Measurements from ENCODE around the gene BMF.

The BMF gene

DNA sequence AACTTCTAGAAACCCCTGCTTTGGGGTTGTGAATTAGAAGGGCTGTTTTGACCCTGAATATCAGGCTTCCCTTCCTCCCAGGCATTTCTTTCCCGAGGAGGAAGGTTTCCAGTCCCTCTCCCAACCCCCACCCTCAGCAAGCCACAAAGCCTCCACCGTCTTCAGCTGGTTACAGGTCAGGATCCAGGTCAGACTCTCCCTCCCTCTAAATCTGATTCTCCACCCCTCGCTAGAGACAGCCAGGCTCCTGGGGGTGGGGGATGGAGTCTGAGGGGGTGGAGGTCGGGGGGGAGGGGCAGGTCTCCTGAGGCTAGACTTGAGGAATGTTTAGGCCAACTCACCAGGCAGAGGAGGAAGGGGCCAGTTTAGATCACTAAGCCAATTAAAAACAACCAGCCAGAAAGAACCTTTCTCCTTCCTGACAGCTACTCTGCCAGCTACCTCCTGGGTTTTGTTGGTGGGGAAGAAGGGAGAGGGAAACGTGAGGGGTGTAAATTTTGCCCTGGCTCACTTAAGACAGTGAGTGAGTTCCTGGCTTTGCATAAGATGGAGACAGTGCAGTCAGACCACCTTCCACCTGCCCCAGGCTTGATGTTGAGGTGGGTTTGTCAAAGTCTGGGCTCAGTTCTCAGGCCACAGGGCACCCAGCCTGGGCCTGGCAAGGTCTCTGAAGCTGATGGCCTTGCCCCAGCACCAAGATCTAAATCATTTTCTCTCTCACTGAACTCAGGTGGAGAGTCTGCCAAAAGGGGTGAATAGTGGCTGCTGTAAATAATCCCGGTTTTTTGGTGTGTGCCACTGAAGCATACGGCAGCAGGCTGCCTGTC lies 19.5 kb downstream of the BMF start:
- Histone ChIP-seq H3K9ac (peak overlapping the region in 10 of 11 experiments; percentile 18 to 46 (median 31); a peak in 11 of 22 replicates), H3K9me3 (replicated peaks in 1 of 11) (no peaks in the 10 kb centered on the region), H3K4me1 (peaks cover 67 to 88% (median 80%) of the 10 kb centered on the region in 10 experiments), H3K27me3 (no peaks in the 10 kb centered on the region), H3K27ac (peak overlapping the region in 10 of 11 experiments; percentile 18 to 59 (median 35); a peak in 15 of 22 replicates), H3K36me3 (peaks cover 18 to 59% (median 39%) of the 10 kb centered on the region in 11 experiments; a peak in 21 of 22 replicates), H3K4me3 (no peak overlapping the region), H4K20me1 (peaks cover 0 to 41% (median 0%) of the 10 kb centered on the region in 11 experiments; a peak in 3 of 22 replicates), H3K4me2 (peak overlapping the region; percentile 51 to 98 (median 70))
- no peak for TF ChIP-seq Cebpa-rat (IDR thresholded peaks at IDR 0.05)

GRCh38 chr15:40087991-40088928 lies 20.4 kb downstream of the BMF start:
- H3K9ac ChIP-seq: peak overlapping the region in 10 of 11 experiments; percentile 18 to 44 (median 26); a peak in 8 of 22 replicates
- H3K4me3 ChIP-seq: no peak overlapping the region
- no peak for TF ChIP-seq Cebpa-rat (IDR thresholded peaks at IDR 0.05)
- H3K27ac ChIP-seq: peak overlapping the region in 10 of 11 experiments; percentile 18 to 59 (median 35); a peak in 14 of 22 replicates
- peaks cover 67 to 88% (median 80%) of the 10 kb centered on the region in 10 experiments for H3K4me1 ChIP-seq
- peaks cover 18 to 51% (median 38%) of the 10 kb centered on the region in 11 experiments; a peak in 21 of 22 replicates for H3K36me3 ChIP-seq
- peak overlapping the region; percentile 51 to 98 (median 67) for H3K4me2 ChIP-seq
- H3K9me3 ChIP-seq (replicated peaks in 1 of 11): no peaks in the 10 kb centered on the region
- H3K27me3 ChIP-seq: no peaks in the 10 kb centered on the region
- H4K20me1 ChIP-seq: peaks cover 0 to 33% (median 0%) of the 10 kb centered on the region in 11 experiments; a peak in 2 of 22 replicates

- Histone ChIP-seq H3K27me3 (no peaks in the 10 kb centered on the region), H3K9me3 (replicated peaks in 1 of 11) (no peaks in the 10 kb centered on the region), H3K9ac (no peak overlapping the region), H3K36me3 (peaks cover 18 to 42% (median 31%) of the 10 kb centered on the region in 11 experiments; a peak in 21 of 22 replicates), H3K4me3 (no peak overlapping the region), H3K4me1 (peaks cover 67 to 88% (median 80%) of the 10 kb centered on the region in 10 experiments), H4K20me1 (peaks cover 0 to 24% (median 0%) of the 10 kb centered on the region in 11 experiments; a peak in 2 of 22 replicates), H3K4me2 (peak overlapping the region in 2 of 11 experiments; percentile 56 to 76; a peak in 3 of 22 replicates), H3K27ac (peak overlapping the region in 2 of 11 experiments; percentile 8 to 19; a peak in 1 of 22 replicates)
- TF ChIP-seq Cebpa-rat (IDR thresholded peaks at IDR 0.05): no peak
These were observed 21.4 kb downstream of the BMF start for GRCh38 chr15:40087068-40087810.

DNA sequence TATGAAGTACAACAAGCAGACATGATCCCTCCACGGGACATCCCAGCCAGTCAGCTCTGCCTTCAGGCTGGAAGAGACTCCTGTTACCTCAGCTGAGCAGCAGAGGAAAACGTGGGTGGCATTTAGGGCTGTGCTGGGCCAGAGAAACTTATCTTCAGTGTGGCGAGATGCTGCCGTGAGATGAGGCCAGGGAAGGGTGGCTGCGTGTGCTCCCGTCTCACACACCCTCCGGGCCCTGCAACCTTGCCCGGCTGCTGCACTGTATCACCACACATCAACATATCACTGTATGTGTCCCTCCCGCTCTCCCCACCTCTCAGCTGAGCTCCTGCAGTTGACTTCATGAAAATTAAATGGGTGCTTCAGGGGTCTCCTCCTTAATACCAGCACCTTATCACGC lies 23.4 kb downstream of the BMF start:
- Histone ChIP-seq H3K4me1 (peaks cover 70 to 87% (median 82%) of the 10 kb centered on the region in 10 experiments), H3K9ac (0 out of 22 replicates have a peak overlapping the region, but pooled peaks of 1 of the 11 experiments have one; percentile 26), H3K27me3 (no peaks in the 10 kb centered on the region), H3K4me3 (no peak overlapping the region), H3K27ac (peak overlapping the region in 1 of 11 experiments; percentile 16; a peak in 1 of 22 replicates), H3K36me3 (peaks cover 5 to 22% (median 11%) of the 10 kb centered on the region in 11 experiments; a peak in 20 of 22 replicates), H4K20me1 (peaks cover 0 to 5% (median 0%) of the 10 kb centered on the region in 11 experiments; a peak in 2 of 22 replicates), H3K4me2 (peak overlapping the region in 9 of 11 experiments; percentile 18 to 95 (median 78); a peak in 15 of 22 replicates), H3K9me3 (replicated peaks in 1 of 11) (no peaks in the 10 kb centered on the region)
- no peak for TF ChIP-seq Cebpa-rat (IDR thresholded peaks at IDR 0.05)

GRCh38 chr15:40084650-40085049 lies 24.0 kb downstream of the BMF start:
- H3K4me3 ChIP-seq: no peak overlapping the region
- peak overlapping the region in 9 of 11 experiments; percentile 18 to 95 (median 78); a peak in 14 of 22 replicates for H3K4me2 ChIP-seq
- H3K27me3 ChIP-seq: no peaks in the 10 kb centered on the region
- H3K36me3 ChIP-seq: peaks cover 0 to 16% (median 5%) of the 10 kb centered on the region in 11 experiments; a peak in 17 of 22 replicates
- TF ChIP-seq Cebpa-rat (IDR thresholded peaks at IDR 0.05): no peak
- peak overlapping the region in 1 of 11 experiments; percentile 16; a peak in 2 of 22 replicates for H3K27ac ChIP-seq
- H4K20me1 ChIP-seq: peaks cover 0 to 5% (median 0%) of the 10 kb centered on the region in 11 experiments; a peak in 1 of 22 replicates
- H3K9me3 ChIP-seq (replicated peaks in 1 of 11): no peaks in the 10 kb centered on the region
- H3K9ac ChIP-seq: no peak overlapping the region
- H3K4me1 ChIP-seq: peaks cover 67 to 85% (median 77%) of the 10 kb centered on the region in 10 experiments

DNA sequence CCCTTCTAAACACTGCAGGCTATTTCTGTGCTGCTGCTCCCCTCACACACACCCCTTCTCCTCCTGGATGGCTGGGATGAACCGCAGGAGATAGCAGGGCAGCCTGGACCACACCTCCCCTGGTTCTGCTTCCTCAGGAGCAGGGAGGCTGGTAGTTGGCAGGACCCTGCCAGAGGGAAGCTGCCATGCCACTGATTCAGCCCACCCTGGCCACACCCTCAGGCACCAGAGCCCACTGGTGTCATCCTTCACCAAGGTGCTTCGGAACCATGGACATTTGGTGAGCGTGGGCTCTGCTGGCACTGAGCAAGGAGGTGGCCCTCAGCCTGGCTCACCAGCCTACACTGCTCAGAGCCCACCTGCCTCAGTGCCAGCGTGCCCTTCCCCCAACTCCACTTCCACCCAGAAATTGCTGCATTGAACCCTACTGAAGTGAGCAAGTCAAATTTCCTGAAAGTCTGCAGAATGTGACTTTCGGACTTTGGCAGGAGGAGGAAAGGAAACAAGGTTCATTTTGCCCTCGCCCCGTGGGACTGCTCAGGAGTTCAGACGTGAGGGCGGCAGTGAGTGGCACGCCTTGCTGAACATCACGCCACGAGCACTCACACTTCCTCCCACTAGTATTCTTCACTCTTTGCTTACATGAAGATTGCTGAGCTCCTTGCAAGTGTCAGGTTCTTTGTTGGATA lies 26.3 kb downstream of the BMF start:
- no peaks in the 10 kb centered on the region for H3K9me3 ChIP-seq (replicated peaks in 1 of 11)
- peak overlapping the region; percentile 44 to 91 (median 68) for H3K9ac ChIP-seq
- peak overlapping the region; percentile 78 to 98 (median 88) for H3K4me2 ChIP-seq
- no peaks in the 10 kb centered on the region for H3K27me3 ChIP-seq
- TF ChIP-seq Cebpa-rat (IDR thresholded peaks at IDR 0.05): no peak
- peak overlapping the region; percentile 6 to 56 (median 32); a peak in 12 of 20 replicates for H3K4me3 ChIP-seq
- peaks cover 44 to 70% (median 57%) of the 10 kb centered on the region in 10 experiments for H3K4me1 ChIP-seq
- H3K36me3 ChIP-seq: no peaks in the 10 kb centered on the region
- no peaks in the 10 kb centered on the region for H4K20me1 ChIP-seq
- H3K27ac ChIP-seq: peak overlapping the region; percentile 53 to 97 (median 72); a peak in 21 of 22 replicates

DNA sequence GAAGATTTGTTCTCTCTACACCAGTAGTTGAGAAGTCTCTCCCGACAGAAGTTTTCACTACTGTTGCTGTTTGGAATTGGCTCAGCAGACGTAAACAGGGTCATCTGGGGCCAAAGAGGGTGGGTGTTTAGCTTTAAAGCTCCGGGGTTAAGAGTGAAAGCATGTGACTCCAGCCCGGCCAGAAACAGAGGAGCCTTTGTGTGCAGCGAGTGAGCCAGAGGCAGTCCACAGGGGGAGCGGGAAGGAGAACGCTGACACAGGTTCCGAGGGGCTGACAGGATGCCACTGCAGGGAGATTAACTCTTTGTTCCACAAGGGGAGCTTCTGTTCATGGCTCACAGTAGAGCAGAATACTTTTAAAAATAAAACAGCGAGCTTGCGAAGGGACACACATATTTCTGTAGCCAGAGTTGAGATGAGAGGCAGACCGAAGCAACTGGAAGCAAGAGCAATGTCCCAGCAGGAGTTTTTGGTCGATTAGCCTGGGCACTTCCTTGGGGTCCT lies 26.9 kb downstream of the BMF start:
- Histone ChIP-seq H3K27ac (peak overlapping the region; percentile 53 to 97 (median 72)), H3K9ac (peak overlapping the region; percentile 44 to 91 (median 68)), H4K20me1 (no peaks in the 10 kb centered on the region), H3K4me1 (peaks cover 41 to 68% (median 55%) of the 10 kb centered on the region in 10 experiments), H3K9me3 (replicated peaks in 1 of 11) (no peaks in the 10 kb centered on the region; a peak in 1 of 22 replicates), H3K4me3 (peak overlapping the region; percentile 6 to 56 (median 32); a peak in 16 of 20 replicates), H3K36me3 (no peaks in the 10 kb centered on the region), H3K27me3 (no peaks in the 10 kb centered on the region), H3K4me2 (peak overlapping the region; percentile 78 to 98 (median 88))
- no peak for TF ChIP-seq Cebpa-rat (IDR thresholded peaks at IDR 0.05)

Data from BLaER1 treated with 17β-estradiol and CSF1 and Interleukin-3, amounts not matched to agents 10 nM and 100 nM (cell line).